ENCODE data around the gene CMAS. TPM values are rescaled to one million over a fixed set of nuclear protein-coding genes. Genes with fewer than 3 reads are reported as not detected.
"Not testable (repeated sequence)": the region's sequence is repeated elsewhere in the genome, so short reads cannot be mapped to it uniquely, and the experiment has no call there.

The CMAS gene
- total RNA-seq, 2 donors from 2014 or later: 33.7 to 38.7 TPM

- ATAC-seq (ENCODE audit: insufficient number of reproducible peaks, low FRiP score, low read depth) (no peak), DNase-seq (ENCODE audit: low spot score) (no peak)
- H3K4me3 ChIP-seq: no peak overlapping the region
- no peaks in the 10 kb centered on the region for H3K36me3 ChIP-seq
- H3K4me1 ChIP-seq (ENCODE audit: control insufficient read depth in 1 of 2, low read depth in 2 of 2): no peaks in the 10 kb centered on the region
- H3K27ac ChIP-seq: no peak overlapping the region
- no peaks in the 10 kb centered on the region for H3K27me3 ChIP-seq (replicated peaks; ENCODE audit: insufficient read depth)
- TF ChIP-seq CTCF (IDR thresholded peaks at IDR 0.05): no peak
- no peaks in the 10 kb centered on the region for H3K9me3 ChIP-seq
Observed at GRCh38 chr12:22089486-22089885, 43.5 kb downstream of the CMAS start.

- not testable (repeated sequence) for H3K36me3 ChIP-seq; H3K27me3 ChIP-seq (replicated peaks; ENCODE audit: insufficient read depth); H3K4me3 ChIP-seq; ATAC-seq (ENCODE audit: insufficient number of reproducible peaks, low FRiP score, low read depth); H3K9me3 ChIP-seq; DNase-seq (ENCODE audit: low spot score); H3K27ac ChIP-seq; H3K4me1 ChIP-seq (ENCODE audit: control insufficient read depth in 1 of 2, low read depth in 2 of 2)
Observed at GRCh38 chr12:22099062-22099461, 53.0 kb downstream of the CMAS start.

GRCh38 chr12:22100958-22101748, 55.1 kb downstream of the CMAS start:
- TF ChIP-seq CTCF (IDR thresholded peaks at IDR 0.05): peak; percentile 35
- DNase-seq (ENCODE audit: low spot score): no peak

GRCh38 chr12:22101749-22102243, 55.8 kb downstream of the CMAS start:
- no peak overlapping the region for H3K27ac ChIP-seq
- no peaks in the 10 kb centered on the region for H3K36me3 ChIP-seq
- H3K4me1 ChIP-seq (ENCODE audit: control insufficient read depth in 1 of 2, low read depth in 2 of 2): peaks cover 0 to 5% of the 10 kb centered on the region in 2 donors
- H3K27me3 ChIP-seq (replicated peaks; ENCODE audit: insufficient read depth): no peaks in the 10 kb centered on the region
- H3K4me3 ChIP-seq: no peak overlapping the region
- no peak for TF ChIP-seq CTCF (IDR thresholded peaks at IDR 0.05)
- no peak for DNase-seq (ENCODE audit: low spot score)
- no peaks in the 10 kb centered on the region for H3K9me3 ChIP-seq
- ATAC-seq (ENCODE audit: insufficient number of reproducible peaks, low FRiP score, low read depth): no peak

More at GRCh38 chr12:22100958-22101748, 55.1 kb downstream of the CMAS start:
- Histone ChIP-seq H3K4me3 (no peak overlapping the region), H3K9me3 (no peaks in the 10 kb centered on the region), H3K4me1 (ENCODE audit: control insufficient read depth in 1 of 2, low read depth in 2 of 2) (peaks cover 0 to 5% of the 10 kb centered on the region in 2 donors), H3K27me3 (replicated peaks; ENCODE audit: insufficient read depth) (no peaks in the 10 kb centered on the region), H3K27ac (no peak overlapping the region), H3K36me3 (no peaks in the 10 kb centered on the region)
- peak; percentile 35 for ATAC-seq (ENCODE audit: insufficient number of reproducible peaks, low FRiP score, low read depth)

GRCh38 chr12:22103418-22103817, 57.4 kb downstream of the CMAS start:
- H3K4me3 ChIP-seq: no peak overlapping the region
- no peaks in the 10 kb centered on the region for H3K36me3 ChIP-seq
- peaks cover 0 to 5% of the 10 kb centered on the region in 2 donors for H3K4me1 ChIP-seq (ENCODE audit: control insufficient read depth in 1 of 2, low read depth in 2 of 2)
- no peak for TF ChIP-seq CTCF (IDR thresholded peaks at IDR 0.05)
- DNase-seq (ENCODE audit: low spot score) (no peak), ATAC-seq (ENCODE audit: insufficient number of reproducible peaks, low FRiP score, low read depth) (no peak)
- H3K9me3 ChIP-seq: no peaks in the 10 kb centered on the region
- no peak overlapping the region for H3K27ac ChIP-seq
- H3K27me3 ChIP-seq (replicated peaks; ENCODE audit: insufficient read depth): no peaks in the 10 kb centered on the region
